Vagina (tissue), 2 donors: ENCODE results near the gene GNAQ. TPM values are rescaled to one million over a fixed set of nuclear protein-coding genes. Genes with fewer than 3 reads are reported as not detected.

Experiments used
- DNase-seq, 2 donors: peaks; one replicate each; pipeline ENCODE4 v3.0.0-alpha.2; 2017; ENCODE audit errors: extremely low spot score in 2 of 2
- H3K27ac ChIP-seq: fragments of 200-600 bp; sonication (generic); one replicate; pipeline ENCODE4 v1.5.1; 2019
- H3K27me3 ChIP-seq: fragments of 200-600 bp; sonication (generic); one replicate; pipeline ENCODE4 v1.5.1; 2019
- H3K36me3 ChIP-seq, 2 donors: fragments of 200-600 bp; sonication (generic); one replicate each; pipeline ENCODE4 v1.5.1; 2017 to 2019
- H3K4me1 ChIP-seq: fragments of 200-600 bp; sonication (generic); one replicate; pipeline ENCODE4 v1.5.1; 2019
- H3K4me3 ChIP-seq, 2 donors: fragments of 200-600 bp; sonication (generic); 1 replicate in 1 of 2; 2 replicates in 1 of 2; pipeline ENCODE4 v1.5.1; 2016 to 2019
- H3K9me3 ChIP-seq: fragments of 200-600 bp; sonication (generic); one replicate; pipeline ENCODE4 v1.5.1; 2019
- CTCF ChIP-seq, 3 experiments: fragments of 450-650 bp in 2 of 3; fragments of 200-600 bp in 1 of 3; sonication (generic) in 1 of 3; IDR thresholded peaks; one replicate each; pipeline ENCODE4 v1.5.1; 2017 to 2019; ENCODE audit warnings: antibody characterized with exemption in 3 of 3, mild to moderate bottlenecking in 2 of 3, moderate library complexity in 2 of 3
- POLR2A ChIP-seq, 2 donors: fragments of 450-650 bp; IDR thresholded peaks; one replicate each; pipeline ENCODE4 v1.6.1; 2017; ENCODE audit warnings: antibody characterized with exemption in 2 of 2, mild to moderate bottlenecking in 2 of 2, moderate library complexity in 2 of 2
- POLR2AphosphoS5 ChIP-seq, 2 donors: sonication (generic); formaldehyde crosslinking; IDR thresholded peaks; one replicate each; pipeline ENCODE4 v1.9.0; 2017; ENCODE audit warnings: antibody characterized with exemption in 2 of 2, mild to moderate bottlenecking in 2 of 2, low read depth in 1 of 2; ENCODE audit not compliant: insufficient read depth in 1 of 2
- intact Hi-C: fragments of 100-400 bp; cut with DNase I; formaldehyde crosslinking; loops from one replicate; pipeline ENCODE4 v1.15.1; 2023
- total RNA-seq: library from RNA; depleted of rRNA; stranded (reverse); fragments of >200 nt; gene quantifications from one replicate; pipeline ENCODE4 v1.2.3, GENCODE V29; 2016

GNAQ gene
- total RNA-seq, 1 donor from 2014 or later, result 31.9 TPM

- Histone ChIP-seq H3K9me3 (no peaks in the 10 kb centered on the region), H3K27me3 (no peaks in the 10 kb centered on the region), H3K36me3 (no peaks in the 10 kb centered on the region), H3K4me1 (peaks cover 49% of the 10 kb centered on the region), H3K4me3 (no peak overlapping the region), H3K27ac (no peak overlapping the region)
- TF ChIP-seq POLR2A (IDR thresholded peaks at IDR 0.05) (no peak), POLR2AphosphoS5 (IDR thresholded peaks at IDR 0.05; ENCODE audit: insufficient read depth in 1 of 2, low read depth in 1 of 2) (no peak), CTCF (IDR thresholded peaks at IDR 0.05) (no peak)
- intact Hi-C loops, result no loop called here
- DNase-seq, result no peak
Measured at GRCh38 chr9:78005231-78006002, 26.2 kb downstream of the GNAQ start.

- Histone ChIP-seq H3K4me3 (no peak overlapping the region), H3K27me3 (no peaks in the 10 kb centered on the region), H3K27ac (no peak overlapping the region), H3K9me3 (no peaks in the 10 kb centered on the region), H3K36me3 (no peaks in the 10 kb centered on the region), H3K4me1 (peaks cover 51% of the 10 kb centered on the region)
- TF ChIP-seq POLR2AphosphoS5 (IDR thresholded peaks at IDR 0.05; ENCODE audit: insufficient read depth in 1 of 2, low read depth in 1 of 2) (no peak), POLR2A (IDR thresholded peaks at IDR 0.05) (no peak), CTCF (IDR thresholded peaks at IDR 0.05) (no peak)
- intact Hi-C loops, result no loop called here
- no peak for DNase-seq
Measured at GRCh38 chr9:78004478-78005229, 27.0 kb downstream of the GNAQ start.

GRCh38 chr9:78003730-78004129 lies 27.9 kb downstream of the GNAQ start:
- TF ChIP-seq POLR2AphosphoS5 (IDR thresholded peaks at IDR 0.05; ENCODE audit: insufficient read depth in 1 of 2, low read depth in 1 of 2) (no peak), CTCF (IDR thresholded peaks at IDR 0.05) (no peak), POLR2A (IDR thresholded peaks at IDR 0.05) (no peak)
- Histone ChIP-seq H3K9me3 (no peaks in the 10 kb centered on the region), H3K27ac (no peak overlapping the region), H3K4me1 (peaks cover 47% of the 10 kb centered on the region), H3K27me3 (no peaks in the 10 kb centered on the region), H3K4me3 (no peak overlapping the region), H3K36me3 (no peaks in the 10 kb centered on the region)
- intact Hi-C loops, result no loop called here
- DNase-seq, result no peak

- Histone ChIP-seq H3K4me3 (no peak overlapping the region), H3K4me1 (peaks cover 51% of the 10 kb centered on the region), H3K27me3 (no peaks in the 10 kb centered on the region), H3K27ac (no peak overlapping the region), H3K36me3 (no peaks in the 10 kb centered on the region), H3K9me3 (no peaks in the 10 kb centered on the region)
- intact Hi-C loops, result no loop called here
- TF ChIP-seq CTCF (IDR thresholded peaks at IDR 0.05) (no peak), POLR2A (IDR thresholded peaks at IDR 0.05) (no peak), POLR2AphosphoS5 (IDR thresholded peaks at IDR 0.05; ENCODE audit: insufficient read depth in 1 of 2, low read depth in 1 of 2) (no peak)
- no peak for DNase-seq
Measured at GRCh38 chr9:78001946-78002731, 29.5 kb downstream of the GNAQ start.
